ENCODE measurements around the gene FOXL2. TPM values are rescaled to one million over a fixed set of nuclear protein-coding genes. Genes with fewer than 3 reads are reported as not detected.

The FOXL2 gene
- total and polyA plus RNA-seq, 2 experiments from 2014 or later: not detected

DNA sequence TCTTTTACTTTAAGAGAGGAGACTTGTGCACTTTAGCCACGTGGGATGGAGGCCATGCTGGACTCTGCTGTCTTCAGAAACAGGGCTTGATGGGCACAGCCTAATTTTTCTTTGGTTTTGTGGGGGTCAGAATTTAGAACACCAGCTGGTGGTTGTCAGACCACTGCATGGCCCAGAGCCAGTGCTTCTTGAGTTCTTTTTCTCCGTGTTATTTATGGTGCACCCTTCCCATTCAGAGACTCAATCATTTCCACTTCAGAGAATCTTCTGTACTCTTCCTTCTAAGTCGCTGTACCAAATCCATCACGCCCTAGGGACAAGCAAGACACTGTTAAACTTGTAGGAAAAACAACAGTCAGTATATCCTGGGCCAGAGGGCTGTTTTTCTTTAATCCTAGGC lies 39.0 kb upstream of the FOXL2 start:
- Histone ChIP-seq H3K9me2 (replicated peaks; ENCODE audit: insufficient read depth) (no peaks in the 10 kb centered on the region), H3K4me2 (no peak overlapping the region), H3K27me3 (no peaks in the 10 kb centered on the region), H4K20me1 (ENCODE audit: insufficient read depth, poor library complexity, severe bottlenecking) (no peaks in the 10 kb centered on the region), H3K79me2 (no peaks in the 10 kb centered on the region), H3K9me3 (ENCODE audit: low read depth) (no peaks in the 10 kb centered on the region), H3K4me3 (no peak overlapping the region), H3K36me3 (replicated peaks; ENCODE audit: insufficient read depth, low read depth) (no peaks in the 10 kb centered on the region), H2AFZ (no peak overlapping the region), H3K27ac (no peak overlapping the region), H3K4me1 (ENCODE audit: insufficient read depth) (no peaks in the 10 kb centered on the region)
- no peak for DNase-seq (ENCODE audit: low spot score)
- 70% methylated on average over 4 of the region's 4 CpGs for WGBS (ENCODE audit: low lambda C conversion rate, missing lambda C conversion rate)
- TF ChIP-seq EZH2phosphoT487 (IDR thresholded peaks at IDR 0.05; ENCODE audit: low read depth, severe bottlenecking, unreplicated experiment) (no peak), EZH2 (IDR thresholded peaks at IDR 0.05; ENCODE audit: borderline replicate concordance) (no peak)
- TF ChIP-seq, protein P1, sequence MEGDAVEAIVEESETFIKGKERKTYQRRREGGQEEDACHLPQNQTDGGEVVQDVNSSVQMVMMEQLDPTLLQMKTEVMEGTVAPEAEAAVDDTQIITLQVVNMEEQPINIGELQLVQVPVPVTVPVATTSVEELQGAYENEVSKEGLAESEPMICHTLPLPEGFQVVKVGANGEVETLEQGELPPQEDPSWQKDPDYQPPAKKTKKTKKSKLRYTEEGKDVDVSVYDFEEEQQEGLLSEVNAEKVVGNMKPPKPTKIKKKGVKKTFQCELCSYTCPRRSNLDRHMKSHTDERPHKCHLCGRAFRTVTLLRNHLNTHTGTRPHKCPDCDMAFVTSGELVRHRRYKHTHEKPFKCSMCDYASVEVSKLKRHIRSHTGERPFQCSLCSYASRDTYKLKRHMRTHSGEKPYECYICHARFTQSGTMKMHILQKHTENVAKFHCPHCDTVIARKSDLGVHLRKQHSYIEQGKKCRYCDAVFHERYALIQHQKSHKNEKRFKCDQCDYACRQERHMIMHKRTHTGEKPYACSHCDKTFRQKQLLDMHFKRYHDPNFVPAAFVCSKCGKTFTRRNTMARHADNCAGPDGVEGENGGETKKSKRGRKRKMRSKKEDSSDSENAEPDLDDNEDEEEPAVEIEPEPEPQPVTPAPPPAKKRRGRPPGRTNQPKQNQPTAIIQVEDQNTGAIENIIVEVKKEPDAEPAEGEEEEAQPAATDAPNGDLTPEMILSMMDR (IDR thresholded peaks at IDR 0.05; ENCODE audit: poor library complexity): no peak

DNA sequence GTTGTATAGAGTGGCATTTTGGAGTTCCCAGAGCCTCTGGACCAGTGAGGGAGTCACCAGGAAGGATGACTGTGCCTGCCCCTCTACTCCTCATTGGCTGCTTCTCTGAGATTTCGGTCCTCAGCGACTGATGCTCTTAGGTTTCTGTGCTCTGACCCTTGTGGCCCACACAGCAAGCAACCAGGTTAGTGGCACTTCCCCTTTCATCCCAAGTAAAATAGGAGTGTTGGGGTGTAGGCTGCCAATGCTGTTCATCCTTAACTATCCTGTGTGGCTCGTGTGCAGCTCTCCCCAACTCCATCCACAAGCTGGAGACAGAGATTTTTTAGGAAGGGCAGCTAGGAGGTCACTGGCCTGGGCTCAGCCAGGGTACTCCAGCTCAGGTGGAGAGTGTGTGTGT lies 37.9 kb upstream of the FOXL2 start:
- Histone ChIP-seq H3K27ac (no peak overlapping the region), H4K20me1 (ENCODE audit: insufficient read depth, poor library complexity, severe bottlenecking) (no peaks in the 10 kb centered on the region), H3K36me3 (replicated peaks; ENCODE audit: insufficient read depth, low read depth) (no peaks in the 10 kb centered on the region), H2AFZ (no peak overlapping the region), H3K4me1 (ENCODE audit: insufficient read depth) (no peaks in the 10 kb centered on the region), H3K79me2 (no peaks in the 10 kb centered on the region), H3K4me3 (no peak overlapping the region), H3K27me3 (no peaks in the 10 kb centered on the region), H3K9me3 (ENCODE audit: low read depth) (no peaks in the 10 kb centered on the region), H3K9me2 (replicated peaks; ENCODE audit: insufficient read depth) (no peaks in the 10 kb centered on the region), H3K4me2 (no peak overlapping the region)
- TF ChIP-seq, protein P1 (IDR thresholded peaks at IDR 0.05; ENCODE audit: poor library complexity): no peak
- TF ChIP-seq EZH2 (IDR thresholded peaks at IDR 0.05; ENCODE audit: borderline replicate concordance) (no peak), EZH2phosphoT487 (IDR thresholded peaks at IDR 0.05; ENCODE audit: low read depth, severe bottlenecking, unreplicated experiment) (no peak)
- WGBS (ENCODE audit: low lambda C conversion rate, missing lambda C conversion rate): 48% methylated on average over 3 of the region's 3 CpGs
- no peak for DNase-seq (ENCODE audit: low spot score)

DNA sequence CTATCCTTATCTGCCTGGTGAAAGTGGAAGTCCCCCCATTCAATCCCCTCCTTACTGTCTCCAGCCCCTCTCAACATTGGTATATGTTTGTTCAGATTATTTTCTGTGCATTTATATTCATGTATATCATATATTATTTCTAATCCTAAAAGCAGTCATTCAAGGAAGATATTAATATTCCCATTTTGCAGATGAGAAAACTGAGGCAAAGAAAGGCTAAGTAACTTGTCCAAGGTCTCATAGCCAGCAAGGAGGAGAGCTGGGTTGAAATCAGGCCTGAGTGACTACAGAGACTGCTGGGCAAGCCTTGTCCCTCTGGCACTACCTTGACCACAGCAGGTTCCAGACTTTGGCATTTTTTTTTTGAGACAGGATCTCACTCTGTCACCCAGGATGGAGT lies 29.1 kb upstream of the FOXL2 start:
- Histone ChIP-seq H3K4me3 (no peak overlapping the region), H3K27me3 (peaks cover 3% of the 10 kb centered on the region), H3K9me3 (ENCODE audit: low read depth) (no peaks in the 10 kb centered on the region), H3K36me3 (replicated peaks; ENCODE audit: insufficient read depth, low read depth) (no peaks in the 10 kb centered on the region), H2AFZ (no peak overlapping the region), H4K20me1 (ENCODE audit: insufficient read depth, poor library complexity, severe bottlenecking) (no peaks in the 10 kb centered on the region), H3K4me2 (no peak overlapping the region), H3K9me2 (replicated peaks; ENCODE audit: insufficient read depth) (no peaks in the 10 kb centered on the region), H3K79me2 (no peaks in the 10 kb centered on the region), H3K4me1 (ENCODE audit: insufficient read depth) (no peaks in the 10 kb centered on the region), H3K27ac (no peak overlapping the region)
- TF ChIP-seq EZH2 (IDR thresholded peaks at IDR 0.05; ENCODE audit: borderline replicate concordance): no peak
- TF ChIP-seq, protein P1 (IDR thresholded peaks at IDR 0.05; ENCODE audit: poor library complexity): no peak
- no peak for TF ChIP-seq EZH2phosphoT487 (IDR thresholded peaks at IDR 0.05; ENCODE audit: low read depth, severe bottlenecking, unreplicated experiment)
- no peak for DNase-seq (ENCODE audit: low spot score)

DNA sequence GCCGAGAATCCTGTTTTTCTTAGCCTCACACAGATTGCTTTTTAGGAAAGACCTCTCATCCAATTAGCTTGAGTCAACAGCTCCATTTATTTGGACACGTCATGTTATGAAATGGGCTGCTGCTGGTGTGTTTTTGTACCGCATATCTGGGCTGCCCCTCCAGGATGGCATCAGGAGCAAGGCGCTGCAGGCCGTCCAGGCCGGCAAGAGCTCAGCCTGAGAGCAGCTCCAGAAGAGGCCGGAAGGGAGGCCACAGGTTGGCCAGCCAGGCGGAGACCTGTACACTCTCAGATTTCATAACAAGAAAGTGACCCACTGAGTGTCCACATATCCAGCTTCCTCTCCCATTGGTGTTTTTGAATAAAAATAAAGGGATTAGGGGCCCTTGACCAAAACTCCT lies 28.4 kb upstream of the FOXL2 start:
- H3K4me3 ChIP-seq: no peak overlapping the region

More for the DNA sequence above, 28.4 kb upstream of the FOXL2 start:
- 86% methylated on average over 8 of the region's 8 CpGs for WGBS (ENCODE audit: low lambda C conversion rate, missing lambda C conversion rate)
- Histone ChIP-seq H3K79me2 (no peaks in the 10 kb centered on the region), H3K27me3 (peaks cover 4% of the 10 kb centered on the region), H3K9me3 (ENCODE audit: low read depth) (no peaks in the 10 kb centered on the region), H3K9me2 (replicated peaks; ENCODE audit: insufficient read depth) (no peaks in the 10 kb centered on the region), H4K20me1 (ENCODE audit: insufficient read depth, poor library complexity, severe bottlenecking) (no peaks in the 10 kb centered on the region), H3K36me3 (replicated peaks; ENCODE audit: insufficient read depth, low read depth) (no peaks in the 10 kb centered on the region), H3K4me1 (ENCODE audit: insufficient read depth) (no peaks in the 10 kb centered on the region), H3K4me2 (no peak overlapping the region), H2AFZ (no peak overlapping the region), H3K27ac (no peak overlapping the region)
- no peak for TF ChIP-seq EZH2 (IDR thresholded peaks at IDR 0.05; ENCODE audit: borderline replicate concordance)
- TF ChIP-seq, protein P1 (IDR thresholded peaks at IDR 0.05; ENCODE audit: poor library complexity): no peak
- TF ChIP-seq EZH2phosphoT487 (IDR thresholded peaks at IDR 0.05; ENCODE audit: low read depth, severe bottlenecking, unreplicated experiment): no peak
- DNase-seq (ENCODE audit: low spot score): no peak
